ENCODE measurements around the gene OR10A5. TPM values are rescaled to one million over a fixed set of nuclear protein-coding genes. Genes with fewer than 3 reads are reported as not detected.
"Not testable (repeated sequence)": the region's sequence is repeated elsewhere in the genome, so short reads cannot be mapped to it uniquely, and the experiment has no call there.

The OR10A5 gene
- total RNA-seq, 1 donor from 2014 or later, result not detected

DNA sequence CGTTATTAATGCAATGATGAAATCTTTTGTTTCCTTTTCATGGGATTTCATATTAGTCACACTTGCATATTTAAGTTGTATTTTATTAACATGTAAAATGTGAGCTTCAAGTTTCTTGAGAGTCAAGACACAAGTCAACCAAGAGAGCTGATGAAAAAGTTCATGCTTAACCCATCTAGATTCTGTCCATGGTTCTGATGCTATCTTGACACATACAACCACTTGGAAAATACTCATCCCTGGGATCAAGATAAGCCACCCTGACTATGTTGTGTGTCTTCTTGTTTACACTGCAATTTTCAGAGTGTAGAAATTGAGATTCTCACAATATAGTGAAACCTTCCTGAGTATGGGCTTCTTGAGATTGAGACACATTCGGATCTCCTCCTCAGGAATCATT, 30.3 kb downstream of the OR10A5 start:
- no peak for DNase-seq (ENCODE audit: low read depth, low spot score)

DNA sequence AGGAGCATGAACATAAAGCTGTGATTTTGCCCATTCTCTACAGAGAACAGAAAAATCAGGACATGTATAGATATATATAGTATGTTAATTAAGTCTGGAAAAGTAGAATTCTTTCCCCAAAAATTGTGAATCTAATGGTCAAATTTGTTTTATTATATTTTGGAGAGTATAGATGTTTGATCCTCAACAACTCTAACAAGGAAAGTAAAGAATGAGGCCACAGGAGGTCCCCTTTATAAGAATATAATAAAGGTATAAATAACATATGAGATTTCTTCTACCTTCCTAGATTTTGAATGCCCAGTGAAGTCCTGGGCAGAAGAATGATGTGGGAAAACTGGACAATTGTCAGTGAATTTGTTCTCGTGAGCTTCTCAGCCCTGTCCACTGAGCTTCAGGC, 30.8 kb downstream of the OR10A5 start, which contains the start of gene OR10A4:
Gene OR10A4 (plus strand): TSS at position 301 of the 400 bp plus-strand sequence. CDS start 23 bp downstream, at position 324.
- DNase-seq (ENCODE audit: low read depth, low spot score), result no peak

GRCh38 chr11:6876914-6877313, 31.4 kb downstream of the OR10A5 start:
- no peak for DNase-seq (ENCODE audit: low read depth, low spot score)

GRCh38 chr11:6882751-6883150, 37.3 kb downstream of the OR10A5 start:
- DNase-seq (ENCODE audit: low read depth, low spot score), result no peak

DNA sequence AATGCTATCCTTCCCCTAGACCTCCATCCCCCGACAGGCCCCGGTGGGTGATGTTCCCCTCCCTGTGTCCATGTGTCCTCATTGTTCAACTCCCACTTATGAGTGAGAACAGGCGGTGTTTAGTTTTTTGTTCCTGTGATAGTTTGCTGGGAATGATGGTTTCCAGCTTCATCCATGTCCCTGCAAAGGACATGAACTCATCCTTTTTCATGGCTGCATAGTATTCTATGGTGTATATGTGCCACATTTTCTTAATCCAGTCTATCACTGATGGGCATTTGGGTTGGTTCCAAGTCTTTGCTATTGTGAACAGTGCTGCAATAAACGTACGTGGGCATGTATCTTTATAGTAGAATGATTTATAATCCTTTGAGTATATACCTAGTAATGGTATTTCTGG, 42.2 kb downstream of the OR10A5 start:
- not testable (repeated sequence) for DNase-seq (ENCODE audit: low read depth, low spot score)

DNA sequence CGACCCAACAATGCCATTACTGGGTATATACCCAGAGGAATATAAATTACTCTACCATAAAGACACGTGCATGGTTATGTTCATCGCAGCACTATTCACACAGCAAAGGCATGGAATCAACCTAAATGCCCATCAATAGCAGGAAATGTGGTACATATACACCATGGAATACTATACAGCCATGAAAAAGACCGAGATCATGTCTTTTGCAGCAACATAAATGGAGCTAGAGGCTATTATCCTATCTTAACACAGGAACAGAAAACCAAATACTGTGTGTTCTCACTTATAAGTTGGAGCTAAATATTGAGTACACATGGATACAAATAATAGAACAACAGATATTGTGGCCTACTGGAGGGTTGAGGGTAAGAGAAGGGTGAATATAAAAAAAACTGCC, 43.3 kb downstream of the OR10A5 start:
- DNase-seq (ENCODE audit: low read depth, low spot score), result no peak

GRCh38 chr11:6889835-6890234, 44.4 kb downstream of the OR10A5 start:
- DNase-seq (ENCODE audit: low read depth, low spot score), result no peak

GRCh38 chr11:6892400-6892799, 46.9 kb downstream of the OR10A5 start, which contains the start of gene OR2D2:
OR2D2 (minus strand) TSS chr11:6892500; CDS start chr11:6892500, 0 bp downstream.
- DNase-seq (ENCODE audit: low read depth, low spot score), result no peak

- no peak for DNase-seq (ENCODE audit: low read depth, low spot score)
These were observed 48.6 kb downstream of the OR10A5 start for GRCh38 chr11:6894097-6894496.

- DNase-seq (ENCODE audit: low read depth, low spot score), result no peak
These were observed 49.5 kb downstream of the OR10A5 start for GRCh38 chr11:6895010-6895409.

Other genes with a start within 250 kb of the OR10A5 start
- gene RRP8, start 242.1 kb upstream of the OR10A5 start, total RNA-seq, result 13.2 and 23.7 TPM in 2 replicates
- gene ILK, start 241.9 kb upstream of the OR10A5 start, total RNA-seq, result 138 and 213 TPM in 2 replicates
- gene TAF10, start 233.5 kb upstream of the OR10A5 start, total RNA-seq, result 36.2 and 45.7 TPM in 2 replicates
- 85.3 and 160 TPM in 2 replicates for gene TPP1, start 226.3 kb upstream of the OR10A5 start, total RNA-seq
- 41.7 and 47.4 TPM in 2 replicates for gene DCHS1, start 189.9 kb upstream of the OR10A5 start, total RNA-seq
- gene MRPL17, start 162.3 kb upstream of the OR10A5 start, total RNA-seq, result 75.5 and 91.9 TPM in 2 replicates
- gene OR2AG2, start 73.7 kb upstream of the OR10A5 start, total RNA-seq, result 0.07 TPM in 2 replicates
- under 0.01 TPM in 1 of 2 replicates, not detected in the other for gene OR2AG1, start 62.7 kb upstream of the OR10A5 start, total RNA-seq
- 0.07 and 0.20 TPM in 2 replicates for gene OR6A2, start 46.0 kb upstream of the OR10A5 start, total RNA-seq
- gene OR10A2, start 17.4 kb downstream of the OR10A5 start, total RNA-seq, result not detected in 2 replicates
- gene OR10A4, start 30.9 kb downstream of the OR10A5 start, total RNA-seq, result not detected in 2 replicates
- 0.07 and 0.18 TPM in 2 replicates for gene OR2D2, start 46.8 kb downstream of the OR10A5 start, total RNA-seq
- gene OR2D3, start 75.3 kb downstream of the OR10A5 start, total RNA-seq, result not detected in 2 replicates
- gene ZNF215, start 80.7 kb downstream of the OR10A5 start, total RNA-seq, result 4.6 and 5.9 TPM in 2 replicates
- 2.0 and 4.1 TPM in 2 replicates for gene ZNF214, start 174.7 kb downstream of the OR10A5 start, total RNA-seq
- gene NLRP14, start 174.8 kb downstream of the OR10A5 start, total RNA-seq, result 0.21 and 0.40 TPM in 2 replicates
- gene RBMXL2, start 243.3 kb downstream of the OR10A5 start, total RNA-seq, result 0.04 and 0.20 TPM in 2 replicates

All from pulmonary artery endothelial cell (primary cell).